ENCODE measurements around the gene KCNC1. TPM values are rescaled to one million over a fixed set of nuclear protein-coding genes. Genes with fewer than 3 reads are reported as not detected.
A peak's percentile ranks its signal among the peaks of the same experiment; 100 is the strongest.

Gene KCNC1
- total and polyA plus RNA-seq, 9 donors: 0.02 to 0.18 (median 0.03) TPM; not detected in 5

DNA sequence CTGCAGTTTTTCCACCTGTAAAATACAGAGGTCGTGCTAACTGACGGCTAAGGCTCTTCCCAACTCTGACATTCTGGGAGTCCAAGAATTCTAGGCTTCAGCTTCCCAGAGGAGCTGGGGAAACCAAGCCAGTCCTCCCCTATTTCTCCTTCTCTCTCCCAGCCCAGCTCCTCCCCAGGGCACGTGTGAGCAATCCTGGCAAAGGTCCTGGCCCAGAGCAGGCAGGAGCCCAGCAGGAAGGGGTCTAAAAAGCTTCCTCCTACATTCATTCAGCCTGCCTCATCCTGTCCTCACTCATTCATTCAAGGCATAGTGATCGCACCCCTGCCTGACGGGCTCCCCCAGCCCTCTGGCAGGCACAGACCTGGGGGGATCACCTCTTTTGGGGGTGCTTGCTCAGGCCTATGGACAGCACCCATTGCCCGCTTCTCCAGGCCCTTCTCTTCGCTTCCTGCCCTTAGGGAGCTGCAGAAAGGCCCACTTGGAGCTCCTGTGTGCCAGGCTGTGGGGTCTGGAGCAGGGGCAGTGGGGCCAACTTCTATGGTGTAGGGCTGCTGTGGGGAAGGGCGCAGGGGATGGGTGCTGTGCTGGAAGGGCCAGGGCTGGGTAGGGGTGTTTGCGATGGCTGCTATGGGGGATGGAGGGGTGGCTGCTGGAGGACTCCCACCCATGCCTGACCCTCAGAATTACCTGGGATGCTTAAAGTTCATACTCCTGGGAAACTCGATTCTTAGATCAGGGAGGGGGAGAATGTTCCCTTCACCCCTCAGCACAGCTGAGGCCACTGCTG is 9.8 kb downstream of the KCNC1 start:
- Histone ChIP-seq H3K4me1 (ENCODE audit: insufficient read depth) (no peaks in the 10 kb centered on the region), H3K27ac (no peak overlapping the region), H3K4me3 (no peak overlapping the region), H3K9me3 (no peaks in the 10 kb centered on the region), H3K27me3 (no peaks in the 10 kb centered on the region), H3K36me3 (no peaks in the 10 kb centered on the region)
- peak in 1 of 5 donors; percentile 17 for DNase-seq
- intact Hi-C loops (cut with DNase I): no loop called here
- 78 to 83% (median 79%) methylated on average over 10 of the region's 10 CpGs for WGBS, 3 donors
- TF ChIP-seq, protein P1, sequence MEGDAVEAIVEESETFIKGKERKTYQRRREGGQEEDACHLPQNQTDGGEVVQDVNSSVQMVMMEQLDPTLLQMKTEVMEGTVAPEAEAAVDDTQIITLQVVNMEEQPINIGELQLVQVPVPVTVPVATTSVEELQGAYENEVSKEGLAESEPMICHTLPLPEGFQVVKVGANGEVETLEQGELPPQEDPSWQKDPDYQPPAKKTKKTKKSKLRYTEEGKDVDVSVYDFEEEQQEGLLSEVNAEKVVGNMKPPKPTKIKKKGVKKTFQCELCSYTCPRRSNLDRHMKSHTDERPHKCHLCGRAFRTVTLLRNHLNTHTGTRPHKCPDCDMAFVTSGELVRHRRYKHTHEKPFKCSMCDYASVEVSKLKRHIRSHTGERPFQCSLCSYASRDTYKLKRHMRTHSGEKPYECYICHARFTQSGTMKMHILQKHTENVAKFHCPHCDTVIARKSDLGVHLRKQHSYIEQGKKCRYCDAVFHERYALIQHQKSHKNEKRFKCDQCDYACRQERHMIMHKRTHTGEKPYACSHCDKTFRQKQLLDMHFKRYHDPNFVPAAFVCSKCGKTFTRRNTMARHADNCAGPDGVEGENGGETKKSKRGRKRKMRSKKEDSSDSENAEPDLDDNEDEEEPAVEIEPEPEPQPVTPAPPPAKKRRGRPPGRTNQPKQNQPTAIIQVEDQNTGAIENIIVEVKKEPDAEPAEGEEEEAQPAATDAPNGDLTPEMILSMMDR (IDR thresholded peaks at IDR 0.05): no peak
- TF ChIP-seq EP300 (IDR thresholded peaks at IDR 0.05): no peak
- TF ChIP-seq POLR2A (IDR thresholded peaks at IDR 0.05): no peak

DNA sequence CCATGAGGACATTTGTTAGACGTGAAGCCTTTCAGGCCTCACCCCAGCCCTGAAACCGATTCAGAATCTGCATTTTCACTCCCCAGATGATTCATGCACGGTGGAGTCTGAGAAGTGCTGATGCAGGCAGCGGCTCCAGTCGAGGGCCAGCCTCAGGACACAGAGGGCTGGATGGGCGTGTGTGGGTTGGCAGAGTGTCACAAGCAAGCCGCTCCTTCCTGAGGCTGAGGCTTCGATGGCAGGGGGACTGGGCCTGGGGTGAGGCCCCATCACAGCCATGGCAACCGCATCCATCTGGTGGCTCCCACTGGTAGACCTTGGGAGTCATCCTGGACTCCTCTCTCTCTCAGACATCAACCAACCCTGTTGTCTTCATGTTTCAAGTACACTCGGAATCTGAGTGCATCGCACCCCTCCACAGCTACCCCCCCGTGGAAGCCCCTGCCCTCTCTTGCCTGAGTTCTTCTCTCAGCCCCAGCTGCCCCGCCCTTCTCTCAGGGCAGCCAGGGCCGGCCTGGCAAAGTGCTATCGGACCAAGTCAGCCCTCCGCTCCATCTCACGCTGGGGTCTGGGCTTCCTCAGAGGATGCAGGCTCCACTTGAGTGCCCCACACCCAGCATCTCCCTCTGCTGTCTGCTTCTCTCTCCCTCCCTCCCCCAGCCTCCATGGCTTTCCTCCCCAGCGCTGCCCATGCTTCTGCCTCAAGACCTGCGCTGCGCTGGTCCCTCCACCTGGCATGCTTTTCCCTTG is 10.6 kb downstream of the KCNC1 start:
- intact Hi-C loops (cut with DNase I): no loop called here
- WGBS, 3 donors: 83 to 84% (median 84%) methylated on average over 20 of the region's 20 CpGs
- Histone ChIP-seq H3K27ac (no peak overlapping the region), H3K36me3 (no peaks in the 10 kb centered on the region), H3K4me3 (no peak overlapping the region), H3K4me1 (ENCODE audit: insufficient read depth) (no peaks in the 10 kb centered on the region), H3K9me3 (no peaks in the 10 kb centered on the region), H3K27me3 (no peaks in the 10 kb centered on the region)
- TF ChIP-seq POLR2A (IDR thresholded peaks at IDR 0.05) (no peak), EP300 (IDR thresholded peaks at IDR 0.05) (no peak)
- TF ChIP-seq, protein P1 (IDR thresholded peaks at IDR 0.05): no peak
- peak in 1 of 5 donors; percentile 18 for DNase-seq

DNA sequence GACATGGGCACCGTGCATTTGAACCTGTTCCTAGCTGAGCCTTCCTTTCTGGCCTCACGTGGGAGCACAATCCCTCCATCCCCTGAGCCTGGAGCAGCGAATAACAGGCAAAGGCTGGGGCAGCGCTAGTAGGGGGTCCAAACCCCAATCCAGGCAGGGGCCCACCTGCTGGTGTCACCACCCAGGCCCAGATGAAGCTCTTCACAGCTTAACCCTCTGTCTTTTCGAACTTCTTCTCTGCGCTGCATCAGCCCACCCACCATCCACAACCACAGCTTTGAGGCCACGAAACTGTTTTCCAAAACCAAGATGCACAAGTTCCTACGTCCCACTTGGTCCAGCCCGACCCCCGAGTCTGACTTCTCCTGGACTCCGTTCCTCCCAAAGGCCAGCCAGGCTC is 11.5 kb downstream of the KCNC1 start:
- TF ChIP-seq, protein P1 (IDR thresholded peaks at IDR 0.05): no peak
- TF ChIP-seq EP300 (IDR thresholded peaks at IDR 0.05) (no peak), POLR2A (IDR thresholded peaks at IDR 0.05) (no peak)
- DNase-seq: peak in 1 of 5 donors; percentile 16
- no peaks in the 10 kb centered on the region for H3K4me1 ChIP-seq (ENCODE audit: insufficient read depth)
- H3K27ac ChIP-seq: no peak overlapping the region
- H3K9me3 ChIP-seq: no peaks in the 10 kb centered on the region
- intact Hi-C loops (cut with DNase I): no loop called here
- H3K36me3 ChIP-seq: no peaks in the 10 kb centered on the region
- H3K4me3 ChIP-seq: no peak overlapping the region
- 78 to 79% (median 78%) methylated on average over 11 of the region's 11 CpGs for WGBS, 3 donors
- no peaks in the 10 kb centered on the region for H3K27me3 ChIP-seq

DNA sequence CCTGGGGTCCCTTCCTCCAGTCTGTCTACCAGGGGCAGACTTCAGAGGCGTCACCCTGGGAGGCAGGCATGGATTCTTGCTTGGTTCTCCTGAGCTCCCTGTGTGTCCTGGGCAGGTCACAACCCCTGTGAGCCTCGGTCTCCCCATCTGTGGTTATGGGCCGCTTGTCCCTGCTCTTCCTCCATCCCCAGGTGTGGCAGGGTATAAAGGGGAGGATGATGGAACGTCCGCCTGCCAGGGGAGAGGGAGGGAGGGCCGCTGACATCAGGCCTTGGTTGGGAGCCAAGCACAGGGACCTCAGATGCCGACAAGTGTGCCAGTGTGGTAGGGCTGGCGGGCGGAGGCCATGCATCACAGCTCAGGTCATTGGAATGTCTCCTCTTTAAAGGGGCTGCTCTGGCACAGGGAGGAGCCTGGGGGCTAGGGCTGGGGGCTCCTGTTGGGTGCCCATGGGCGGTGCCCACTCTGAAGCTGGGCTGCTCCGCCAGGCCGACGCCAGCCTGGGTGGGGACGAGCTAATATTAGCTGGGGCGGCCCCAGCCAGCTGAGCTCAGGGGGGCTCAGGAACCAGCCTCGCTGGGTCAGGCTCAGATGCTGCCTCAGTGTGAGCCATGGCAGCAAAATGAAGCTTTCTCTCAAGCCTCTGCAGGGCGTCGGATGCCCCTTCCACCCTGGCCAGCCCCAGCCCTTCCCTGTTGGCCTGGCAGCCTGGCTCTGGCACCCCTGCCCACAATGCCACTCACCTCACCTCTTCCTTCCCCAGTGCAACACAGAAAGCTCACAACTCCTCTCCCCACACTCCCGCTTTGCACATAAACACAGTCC is 12.8 kb downstream of the KCNC1 start:
- WGBS, 3 donors: 83 to 87% (median 83%) methylated on average over 19 of the region's 19 CpGs
- Histone ChIP-seq H3K36me3 (no peaks in the 10 kb centered on the region), H3K27ac (no peak overlapping the region), H3K27me3 (no peaks in the 10 kb centered on the region), H3K4me1 (ENCODE audit: insufficient read depth) (no peaks in the 10 kb centered on the region), H3K9me3 (no peaks in the 10 kb centered on the region), H3K4me3 (no peak overlapping the region)
- intact Hi-C loops (cut with DNase I): no loop called here
- TF ChIP-seq POLR2A (IDR thresholded peaks at IDR 0.05) (no peak), EP300 (IDR thresholded peaks at IDR 0.05) (no peak)
- TF ChIP-seq, protein P1 (IDR thresholded peaks at IDR 0.05): no peak
- DNase-seq: peak in 1 of 5 donors; percentile 6
